DMS79 (cell line): ENCODE results near the gene ALOX15.
"Not testable (repeated sequence)": the region's sequence is repeated elsewhere in the genome, so short reads cannot be mapped to it uniquely, and the experiment has no call there.

ENCODE experiments used
- DNase-seq: peaks from one replicate; lab custom pipeline; 2025; lab: John Stamatoyannopoulos, UW

Gene ALOX15, protein sequence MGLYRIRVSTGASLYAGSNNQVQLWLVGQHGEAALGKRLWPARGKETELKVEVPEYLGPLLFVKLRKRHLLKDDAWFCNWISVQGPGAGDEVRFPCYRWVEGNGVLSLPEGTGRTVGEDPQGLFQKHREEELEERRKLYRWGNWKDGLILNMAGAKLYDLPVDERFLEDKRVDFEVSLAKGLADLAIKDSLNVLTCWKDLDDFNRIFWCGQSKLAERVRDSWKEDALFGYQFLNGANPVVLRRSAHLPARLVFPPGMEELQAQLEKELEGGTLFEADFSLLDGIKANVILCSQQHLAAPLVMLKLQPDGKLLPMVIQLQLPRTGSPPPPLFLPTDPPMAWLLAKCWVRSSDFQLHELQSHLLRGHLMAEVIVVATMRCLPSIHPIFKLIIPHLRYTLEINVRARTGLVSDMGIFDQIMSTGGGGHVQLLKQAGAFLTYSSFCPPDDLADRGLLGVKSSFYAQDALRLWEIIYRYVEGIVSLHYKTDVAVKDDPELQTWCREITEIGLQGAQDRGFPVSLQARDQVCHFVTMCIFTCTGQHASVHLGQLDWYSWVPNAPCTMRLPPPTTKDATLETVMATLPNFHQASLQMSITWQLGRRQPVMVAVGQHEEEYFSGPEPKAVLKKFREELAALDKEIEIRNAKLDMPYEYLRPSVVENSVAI

DNA sequence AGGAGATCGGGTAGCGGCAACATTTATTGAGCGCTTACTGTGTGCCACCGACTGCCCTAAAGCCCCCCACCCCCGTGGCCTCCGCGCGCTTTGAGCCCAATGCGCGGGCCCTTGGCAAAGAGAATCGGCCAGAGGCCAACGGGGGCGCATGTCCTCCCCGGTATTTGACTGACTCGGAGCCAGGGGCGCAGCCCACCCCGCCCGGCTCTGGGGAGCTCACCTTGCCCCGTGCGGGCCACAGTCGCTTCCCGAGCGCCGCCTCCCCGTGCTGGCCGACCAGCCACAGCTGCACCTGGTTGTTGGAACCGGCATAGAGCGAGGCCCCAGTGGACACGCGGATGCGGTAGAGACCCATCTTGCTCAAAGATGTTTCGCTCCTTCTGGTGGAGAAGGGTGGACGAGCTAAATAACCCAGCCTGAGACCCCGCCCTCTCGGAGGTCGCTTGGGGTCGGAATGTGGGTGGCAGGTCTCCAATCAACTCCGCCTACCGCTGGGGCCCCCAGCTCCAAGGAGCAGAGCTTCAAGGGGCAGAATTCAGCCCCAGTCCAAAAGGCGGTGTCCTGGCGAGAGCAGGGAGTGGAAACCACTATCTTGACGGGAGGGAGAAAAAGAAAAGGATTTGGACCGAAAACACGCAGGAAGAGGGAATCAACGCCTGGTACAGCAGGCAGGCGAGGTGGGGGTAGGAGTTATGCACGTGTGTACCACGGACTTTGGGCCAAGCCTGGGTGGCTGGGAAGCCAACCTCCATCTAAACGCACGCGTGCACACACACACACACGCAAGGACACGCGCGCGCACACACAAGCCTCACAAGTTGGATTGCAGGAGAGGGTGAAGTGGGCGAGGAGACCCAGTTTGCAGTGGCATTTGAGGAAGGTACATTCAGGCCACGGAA lies at the start of gene ALOX15:
TSS of gene ALOX15 (minus strand) at position 382 of the 899 bp plus-strand sequence. CDS start at position 355, 27 bp downstream.
- DNase-seq = no peak

DNA sequence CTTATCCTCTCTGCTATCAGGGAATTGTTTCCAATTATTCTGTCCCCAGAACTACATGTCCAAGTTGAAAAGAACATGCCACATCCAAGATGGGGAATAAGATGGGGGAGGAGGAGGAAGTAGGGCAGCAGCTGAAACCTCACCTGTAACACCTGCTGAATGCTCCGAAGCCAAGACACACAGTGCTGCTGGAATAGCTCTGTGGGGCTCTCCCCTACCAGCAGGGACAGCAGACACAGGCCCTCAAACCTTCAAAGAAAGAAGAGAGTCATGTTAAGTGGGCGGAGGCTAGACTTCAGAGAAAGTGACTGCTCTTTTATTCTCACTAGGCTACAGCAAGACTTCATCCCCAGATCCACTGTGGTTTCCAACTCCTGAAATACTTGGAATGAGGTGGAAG lies 49.3 kb upstream of the ALOX15 start:
- no peak for DNase-seq

DNA sequence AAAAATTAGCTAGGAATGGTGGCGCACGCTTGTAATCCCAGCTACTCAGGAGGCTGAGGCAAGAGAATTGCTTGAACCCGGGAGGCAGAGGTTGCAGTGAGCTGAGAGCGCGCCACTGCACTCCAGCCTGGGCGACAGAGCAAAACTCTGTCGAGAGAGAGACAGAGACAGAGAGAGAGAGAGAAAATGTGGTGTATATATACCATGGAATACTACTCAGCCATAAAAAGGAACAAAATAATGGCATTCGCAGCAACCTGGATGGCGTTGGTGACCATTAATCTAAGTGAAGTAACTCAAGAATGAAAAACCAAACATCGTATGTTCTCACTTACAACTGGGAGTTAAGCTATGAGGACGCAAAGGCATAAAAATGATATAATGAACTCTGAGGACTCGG lies 48.4 kb upstream of the ALOX15 start:
- not testable (repeated sequence) for DNase-seq

DNA sequence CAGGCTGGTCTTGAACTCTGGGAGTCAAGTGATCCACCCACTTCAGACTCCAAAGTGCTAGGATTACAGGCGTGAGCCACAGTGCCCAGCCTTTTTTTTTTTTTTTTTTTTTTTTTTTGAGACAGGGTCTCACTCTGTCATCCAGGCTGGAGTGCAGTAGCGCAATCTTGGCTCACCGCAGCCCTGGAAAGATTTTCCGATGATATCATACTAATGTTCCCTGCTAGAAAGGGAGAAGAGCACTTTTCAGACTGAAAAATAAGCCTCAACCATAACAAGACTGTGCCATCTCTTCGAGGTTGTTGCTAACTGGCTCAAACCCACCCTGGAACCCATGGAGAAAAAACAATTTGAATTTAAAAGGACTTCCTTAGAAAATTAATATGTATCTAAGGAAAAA lies 42.3 kb upstream of the ALOX15 start:
- not testable (repeated sequence) for DNase-seq

DNA sequence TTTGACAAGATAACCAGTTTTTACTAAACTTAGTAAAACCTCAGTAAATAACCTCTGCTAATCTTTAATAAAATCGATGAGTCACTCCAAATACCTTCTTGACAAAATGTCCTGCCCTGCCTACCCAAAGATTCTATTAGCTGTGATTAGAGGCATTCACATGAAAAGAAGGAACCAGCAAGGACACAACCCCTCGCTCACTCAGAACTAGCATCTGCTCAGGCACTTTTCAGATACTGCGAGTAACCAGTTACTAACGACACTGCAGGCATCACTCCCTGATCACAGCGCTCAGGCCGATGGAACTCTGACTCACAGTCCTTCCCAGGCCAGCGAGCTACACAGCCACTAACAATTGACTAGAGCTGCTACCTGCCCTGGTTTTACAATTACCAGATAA lies 38.2 kb upstream of the ALOX15 start:
- DNase-seq = no peak

DNA sequence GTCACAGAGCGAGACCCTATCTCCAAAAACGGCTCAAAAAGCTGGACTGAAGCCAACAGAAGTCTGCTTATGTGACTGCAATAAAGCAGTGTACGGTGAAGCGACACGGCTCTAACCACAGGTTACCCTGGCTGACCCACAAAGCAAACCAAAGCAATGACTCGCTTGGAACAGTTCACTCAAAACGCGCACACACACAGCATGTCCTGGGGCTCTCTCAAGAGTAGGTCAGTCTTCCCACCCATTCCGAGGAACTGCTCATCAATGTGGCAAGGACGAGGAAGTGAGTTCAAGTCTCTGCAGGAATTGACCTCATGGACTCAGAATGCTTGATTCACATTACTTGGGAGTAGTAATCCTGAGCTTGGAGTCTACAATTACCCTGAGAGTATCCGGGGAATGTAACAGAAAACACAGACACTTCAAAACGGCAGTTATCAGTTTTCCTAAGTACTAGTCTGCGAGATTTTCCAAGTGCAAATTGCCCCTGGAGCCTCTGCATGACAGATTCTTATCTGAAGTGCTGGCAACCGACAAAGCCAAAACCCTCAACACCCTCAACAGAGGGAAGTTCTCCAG lies 37.1 kb upstream of the ALOX15 start:
- DNase-seq = peak; percentile 77

DNA sequence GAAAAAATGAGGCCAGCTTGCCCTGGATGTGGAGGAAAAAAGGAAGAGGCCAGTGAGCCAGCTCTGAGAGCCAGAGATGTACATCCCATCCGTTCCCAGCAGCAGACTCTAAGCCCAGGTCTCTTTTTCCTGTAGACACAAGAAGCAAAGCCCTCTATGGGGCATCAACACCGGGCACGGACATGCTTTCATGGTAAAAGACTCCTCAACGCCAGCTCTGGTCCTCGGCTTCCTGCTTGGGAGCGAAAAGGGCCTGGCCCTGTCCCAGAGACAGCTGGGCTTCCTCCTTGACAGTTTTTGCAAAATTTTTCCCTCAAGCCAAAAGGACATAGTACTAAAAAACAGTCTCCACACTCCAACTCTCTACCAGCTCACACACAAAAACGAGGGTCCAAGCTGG lies 35.3 kb upstream of the ALOX15 start:
- DNase-seq = no peak

DNA sequence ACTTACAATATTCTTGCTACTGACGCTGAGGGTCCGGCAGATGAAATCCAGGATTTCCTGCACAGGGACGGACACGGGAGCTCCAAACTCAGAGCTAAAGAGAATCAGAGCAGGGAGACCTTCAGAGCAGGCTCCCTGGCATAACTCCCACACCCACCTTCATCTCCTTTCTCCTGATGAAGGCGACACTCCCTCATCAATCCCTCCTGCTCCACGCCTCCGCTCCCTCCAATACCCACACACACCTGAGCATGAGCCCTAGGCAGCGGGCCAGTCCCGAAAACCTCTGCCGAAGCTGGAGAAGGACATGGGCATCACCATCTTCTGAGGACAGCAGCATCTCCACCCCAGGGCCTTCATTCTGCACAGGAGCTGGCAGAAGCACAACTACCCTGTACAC lies 34.3 kb upstream of the ALOX15 start:
- no peak for DNase-seq

DNA sequence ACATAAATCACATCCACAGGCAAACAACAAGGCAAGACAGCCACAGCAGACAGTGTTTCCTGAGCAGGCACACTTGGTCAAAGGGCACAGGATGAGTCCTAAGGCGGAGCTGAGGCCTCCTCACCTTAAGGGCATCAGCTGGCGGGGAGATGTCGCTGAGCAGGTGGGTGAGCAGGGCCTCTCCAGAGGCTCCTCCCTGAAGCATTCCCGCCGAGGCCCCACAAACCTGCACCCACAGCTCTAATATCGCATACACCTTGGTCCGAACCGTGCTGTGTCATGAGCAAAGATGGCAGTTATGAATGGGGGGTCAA lies 33.2 kb upstream of the ALOX15 start:
- DNase-seq = no peak

DNA sequence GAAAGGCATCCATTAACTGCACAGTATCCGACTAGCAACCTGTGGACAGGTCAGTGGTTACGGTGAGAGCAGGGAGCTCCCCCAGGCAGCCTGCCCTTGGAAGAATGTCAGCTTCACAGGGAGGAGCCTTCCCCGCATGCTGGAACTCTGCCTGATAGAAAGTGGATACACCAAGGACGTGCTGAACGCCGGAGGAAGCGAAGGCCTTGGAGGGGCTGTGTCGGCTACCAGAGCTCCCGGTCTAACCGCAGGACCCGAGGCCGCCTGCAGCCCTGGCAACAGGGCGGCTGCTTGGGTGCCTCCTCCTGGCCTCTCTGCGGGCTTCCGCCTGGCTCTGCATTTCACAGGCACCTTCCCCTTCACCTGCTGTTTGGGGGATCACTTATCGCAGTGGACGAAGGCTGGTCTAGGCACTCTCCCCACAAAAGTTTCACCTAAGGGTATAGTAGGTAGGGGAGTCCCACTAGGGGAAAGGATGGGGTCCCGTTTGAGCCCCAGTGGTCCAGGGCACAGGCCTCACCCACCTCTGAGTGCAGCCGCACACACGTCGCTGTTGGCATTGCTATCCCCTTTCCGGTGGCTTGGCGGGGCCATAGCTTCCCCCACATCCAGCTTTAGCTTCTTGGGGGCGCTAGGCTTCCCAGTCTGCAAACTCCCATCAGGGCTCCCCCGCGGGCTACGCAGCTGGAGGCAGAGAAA lies 32.7 kb upstream of the ALOX15 start:
- DNase-seq = no peak

DNA sequence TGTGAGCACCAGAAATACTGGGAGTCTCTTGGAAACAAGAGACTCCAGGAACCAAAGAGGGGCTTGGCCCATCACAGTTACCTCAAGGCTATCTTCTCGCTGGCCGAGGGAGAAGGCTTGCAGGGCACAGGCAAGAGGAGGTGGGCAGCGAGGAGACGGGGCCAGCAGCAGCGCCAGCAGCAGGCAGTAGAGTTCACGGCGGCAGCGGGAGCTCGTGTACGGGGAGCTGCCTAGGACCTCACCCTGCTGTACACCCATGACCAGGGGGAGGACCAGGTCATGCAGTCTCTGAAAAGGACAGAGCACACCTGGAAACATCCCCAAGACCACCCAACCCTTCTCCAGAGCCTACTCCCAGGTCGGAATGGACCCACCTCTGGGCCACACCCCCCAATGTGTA lies 31.7 kb upstream of the ALOX15 start:
- no peak for DNase-seq

DNA sequence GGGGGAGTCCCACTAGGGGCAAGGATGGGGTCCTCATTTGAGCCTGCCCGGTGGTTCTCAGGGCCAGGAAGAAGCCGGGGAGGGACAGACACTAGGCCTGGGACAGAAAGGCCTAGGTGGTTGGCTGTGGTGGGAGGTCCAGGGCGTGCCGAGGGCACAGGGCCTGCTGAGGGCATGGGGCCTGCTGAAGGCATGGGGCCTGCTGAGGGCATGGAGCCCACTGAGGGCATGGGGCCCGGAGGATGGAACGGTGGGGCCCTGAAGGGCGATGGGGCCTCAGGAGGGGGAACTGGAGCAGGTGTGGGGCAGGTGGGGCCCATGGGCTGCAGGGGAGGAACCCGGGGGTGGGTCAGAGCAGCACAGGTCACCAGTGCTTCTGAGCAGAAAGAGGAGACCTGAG lies 31.3 kb upstream of the ALOX15 start:
- no peak for DNase-seq

DNA sequence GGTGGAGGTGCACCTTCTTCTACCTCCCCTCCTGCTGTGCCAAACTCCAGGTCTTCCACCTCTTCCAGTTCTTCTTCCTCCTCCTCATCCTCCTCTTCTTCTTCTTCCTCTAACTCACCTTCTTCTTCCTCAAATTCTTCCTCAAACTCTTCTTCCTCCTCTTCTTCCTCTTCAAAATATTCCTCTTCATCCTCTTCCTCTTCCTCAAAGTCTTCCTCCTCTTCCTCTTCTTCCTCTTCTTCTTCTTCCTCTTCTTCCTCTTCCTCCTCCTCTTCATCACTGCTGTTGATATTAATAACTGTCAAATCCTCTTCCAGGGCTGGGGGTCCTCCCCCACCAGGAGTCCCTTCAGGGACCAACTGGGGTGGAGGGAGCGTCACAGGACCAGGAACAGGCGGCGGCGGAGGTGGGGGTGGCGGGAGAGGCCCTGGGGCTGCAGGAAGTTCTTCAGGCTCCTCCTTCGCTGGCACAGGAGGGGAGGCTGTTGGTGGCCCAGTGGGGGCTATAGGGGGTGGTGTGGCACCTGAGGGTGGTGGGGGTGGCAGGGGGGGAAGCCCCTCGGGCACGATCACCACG lies 30.7 kb upstream of the ALOX15 start:
- no peak for DNase-seq

DNA sequence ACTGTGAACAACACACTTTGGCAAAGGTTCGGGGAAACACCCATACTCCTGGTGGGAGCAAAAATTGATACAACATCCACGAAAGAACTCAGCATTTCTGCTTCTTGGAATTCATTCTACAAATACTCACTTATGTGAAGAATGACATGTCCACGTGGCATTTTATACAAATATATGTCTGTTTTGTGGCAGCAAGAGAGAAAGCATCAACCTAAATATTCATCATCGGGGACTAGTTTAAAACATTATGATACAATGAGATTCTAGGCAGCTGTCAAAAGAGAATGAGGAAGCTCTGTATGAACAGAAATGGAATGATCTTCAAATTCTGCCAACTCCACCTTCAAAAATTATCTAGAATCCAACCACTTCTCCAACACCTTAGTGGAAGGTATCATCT lies 25.7 kb upstream of the ALOX15 start:
- no peak for DNase-seq

DNA sequence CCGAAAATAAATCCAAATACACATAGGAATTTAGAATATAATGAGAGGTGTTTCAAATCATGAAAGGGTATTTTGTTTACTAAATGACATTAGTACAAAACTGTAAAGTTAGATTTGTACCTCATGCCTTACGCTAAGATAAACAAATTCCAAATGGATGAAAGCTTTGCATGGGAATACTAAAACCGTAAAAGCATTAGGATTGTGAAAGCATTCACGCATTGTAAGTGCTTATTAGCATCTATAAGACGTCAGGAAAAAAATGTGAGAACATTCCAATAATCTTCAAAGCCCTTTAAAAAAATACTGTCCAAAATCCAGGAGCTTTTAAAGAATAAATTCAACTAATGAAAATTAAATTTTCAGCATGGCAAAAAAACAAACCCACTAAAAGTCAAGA lies 24.8 kb upstream of the ALOX15 start:
- no peak for DNase-seq

DNA sequence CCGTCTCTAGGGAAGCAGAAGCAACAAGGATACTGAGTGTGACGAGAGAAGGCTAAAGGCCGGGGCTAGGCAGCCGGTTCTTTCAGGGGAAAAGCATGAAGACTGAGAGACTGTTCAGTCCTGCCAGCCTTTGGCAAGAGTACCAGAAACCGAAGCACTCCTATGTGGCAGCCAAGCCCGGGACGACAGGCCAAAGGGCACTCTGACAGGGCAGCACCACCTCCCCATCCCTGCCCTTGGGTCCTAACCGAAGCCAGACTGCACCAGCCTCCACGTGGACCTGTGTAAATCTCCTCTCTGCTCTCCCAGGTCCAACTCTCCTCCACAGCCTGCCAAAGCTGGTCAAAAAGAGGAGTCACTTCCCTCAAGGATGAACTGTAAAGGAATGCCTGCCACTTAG lies 23.5 kb upstream of the ALOX15 start:
- DNase-seq = no peak

DNA sequence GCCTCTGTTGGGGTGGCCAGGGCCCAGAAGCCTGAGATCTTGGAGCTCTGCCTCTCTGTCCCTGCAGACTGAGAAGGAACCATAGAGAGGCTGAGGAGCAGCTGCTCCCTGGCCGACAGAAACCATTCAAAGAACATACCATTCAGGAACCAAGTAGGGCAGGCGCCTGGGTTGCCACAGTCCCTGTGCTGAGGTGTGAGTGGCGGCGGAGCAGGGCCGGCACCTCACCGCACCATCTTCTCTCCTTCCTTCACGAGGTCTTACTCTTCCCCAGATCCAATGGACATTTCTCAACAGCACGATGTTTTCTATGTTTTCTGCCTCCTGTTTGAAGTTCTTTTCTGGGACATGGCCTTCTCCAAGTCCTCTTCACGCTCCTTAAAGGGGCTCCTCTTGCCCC lies 22.8 kb upstream of the ALOX15 start:
- no peak for DNase-seq

DNA sequence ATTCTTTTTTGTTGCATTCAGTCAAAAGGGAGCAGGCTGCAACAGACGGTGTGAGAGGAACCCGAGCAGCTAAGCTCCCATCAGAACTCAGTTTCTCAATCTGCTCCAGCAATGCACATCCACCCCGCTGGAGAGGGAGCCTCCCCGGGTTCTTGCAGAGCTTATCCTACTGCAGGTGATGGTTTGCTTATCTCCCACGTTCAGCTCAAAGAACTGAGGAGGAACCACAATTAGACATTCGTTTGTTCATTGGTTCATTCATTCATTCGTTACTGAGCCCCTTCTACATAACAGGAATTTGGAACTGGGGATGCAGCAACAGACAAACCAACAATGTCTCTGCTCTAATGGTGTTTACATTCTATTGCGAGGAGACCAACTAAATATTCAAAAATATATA lies 22.2 kb upstream of the ALOX15 start:
- DNase-seq = no peak

DNA sequence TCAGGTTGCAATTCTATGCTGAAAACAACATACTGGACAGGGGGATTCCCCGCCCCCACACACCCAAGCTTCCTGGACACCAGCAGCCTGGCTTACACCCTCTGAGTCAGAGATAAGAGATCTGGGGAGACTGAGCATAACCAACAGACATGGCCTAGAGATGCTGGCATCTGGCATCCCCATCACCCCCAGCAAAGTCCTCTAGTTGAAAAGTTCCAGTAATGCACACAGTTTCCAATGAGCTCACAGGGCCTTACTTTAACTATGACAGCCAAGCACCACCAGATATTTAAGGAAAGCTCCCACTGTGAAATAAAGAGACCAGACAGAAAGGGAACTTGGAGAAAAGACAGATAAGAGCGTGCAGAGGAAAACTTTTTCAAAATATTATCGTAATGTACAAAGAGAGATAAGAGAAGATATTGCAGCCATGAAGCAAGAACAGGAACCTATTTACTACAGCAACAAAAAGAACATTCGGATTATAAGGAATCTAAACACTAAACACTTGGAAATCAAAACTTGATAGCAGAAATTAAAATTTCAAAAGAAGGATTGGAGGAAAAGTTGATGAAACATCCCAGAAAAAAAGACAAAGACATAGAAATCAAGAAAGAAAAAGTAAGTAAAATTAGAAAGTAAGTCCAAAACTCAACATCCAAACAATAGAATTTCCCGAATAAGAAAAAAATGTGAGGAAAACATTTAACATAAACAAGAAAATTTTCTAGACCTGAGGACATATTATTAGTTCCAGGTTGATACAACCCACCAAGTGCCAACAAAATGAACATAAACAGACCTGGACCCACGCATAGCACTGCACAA lies 17.2 kb upstream of the ALOX15 start:
- DNase-seq = no peak

DNA sequence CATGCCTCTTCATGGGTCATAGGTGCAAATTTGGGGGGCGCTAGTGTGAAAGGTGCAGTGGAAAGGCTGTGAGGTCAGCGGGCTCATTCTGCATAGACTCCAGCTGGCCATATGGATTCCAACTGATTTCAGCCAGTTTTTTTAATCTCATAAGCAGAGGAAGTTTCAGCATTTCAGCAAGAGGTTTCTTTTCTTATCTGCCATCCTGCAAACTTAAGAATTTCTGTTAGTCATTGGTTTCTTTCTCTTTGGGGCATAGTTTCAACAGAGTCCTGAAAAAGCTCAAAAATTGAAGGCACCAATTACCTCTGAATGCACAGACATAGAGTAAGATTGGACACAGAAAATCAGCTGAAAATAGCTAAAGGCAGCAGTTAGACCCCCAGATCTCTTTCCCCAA lies 16.2 kb upstream of the ALOX15 start:
- no peak for DNase-seq

DNA sequence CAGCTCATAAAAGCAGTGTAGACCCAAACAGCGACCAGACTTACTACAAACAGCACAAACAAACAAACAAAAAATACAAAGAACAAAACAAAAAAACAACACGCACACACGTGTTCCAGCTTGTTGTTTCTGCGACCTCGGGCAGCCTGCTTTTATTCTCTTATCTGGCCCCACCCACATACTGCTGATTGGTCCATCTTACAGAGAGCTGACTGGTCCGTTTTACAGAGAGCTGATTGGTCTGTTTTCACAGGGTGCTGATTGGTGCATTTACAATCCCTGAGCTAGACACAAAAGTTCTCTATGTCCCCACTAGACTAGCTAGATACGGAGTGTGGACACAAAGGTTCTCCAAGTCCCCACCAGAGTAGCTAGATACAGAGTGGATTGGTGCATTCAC lies 14.5 kb upstream of the ALOX15 start:
- DNase-seq = not testable (repeated sequence)
